Epidermal melanocyte (primary cell): Measurements from ENCODE around the gene CPED1.
"Not testable (repeated sequence)": the region's sequence is repeated elsewhere in the genome, so short reads cannot be mapped to it uniquely, and the experiment has no call there.

ENCODE experiments used
- DNase-seq: peaks from one replicate; pipeline ENCODE4 v3.0.0; 2011; ENCODE audit warnings: low spot score; ENCODE audit not compliant: insufficient read length

Gene CPED1

GRCh38 chr7:121069346-121070100 lies 81.0 kb downstream of the CPED1 start:
- DNase-seq: no peak

GRCh38 chr7:121071132-121071531 lies 82.6 kb downstream of the CPED1 start:
- DNase-seq: no peak

GRCh38 chr7:121071662-121072061 lies 83.2 kb downstream of the CPED1 start:
- no peak for DNase-seq

- DNase-seq: no peak
Observed at GRCh38 chr7:121072826-121073225, 84.3 kb downstream of the CPED1 start.

- no peak for DNase-seq
Observed at GRCh38 chr7:121073463-121074099, 85.1 kb downstream of the CPED1 start.

- DNase-seq: not testable (repeated sequence)
Observed at GRCh38 chr7:121075424-121075841, 86.9 kb downstream of the CPED1 start.

GRCh38 chr7:121075952-121076349 lies 87.4 kb downstream of the CPED1 start:
- DNase-seq: no peak

- no peak for DNase-seq
Observed at GRCh38 chr7:121076350-121077164, 88.0 kb downstream of the CPED1 start.

GRCh38 chr7:121077165-121077630 lies 88.7 kb downstream of the CPED1 start:
- no peak for DNase-seq

GRCh38 chr7:121078701-121079227 lies 90.3 kb downstream of the CPED1 start:
- DNase-seq: no peak

GRCh38 chr7:121079425-121080169 lies 91.1 kb downstream of the CPED1 start:
- DNase-seq: no peak

- no peak for DNase-seq
Observed at GRCh38 chr7:121080257-121080912, 91.9 kb downstream of the CPED1 start.

GRCh38 chr7:121080913-121081326 lies 92.4 kb downstream of the CPED1 start:
- no peak for DNase-seq

GRCh38 chr7:121081327-121081936 lies 92.9 kb downstream of the CPED1 start:
- DNase-seq: no peak

- DNase-seq: no peak
Observed at GRCh38 chr7:121082400-121083101, 94.0 kb downstream of the CPED1 start.

GRCh38 chr7:121083138-121083789 lies 94.8 kb downstream of the CPED1 start:
- no peak for DNase-seq

- no peak for DNase-seq
Observed at GRCh38 chr7:121083790-121084251, 95.3 kb downstream of the CPED1 start.

- DNase-seq: no peak
Observed at GRCh38 chr7:121084256-121084655, 95.7 kb downstream of the CPED1 start.
